WTC11 (cell line): ENCODE data around the gene ACAD9. TPM values are rescaled to one million over a fixed set of nuclear protein-coding genes. Genes with fewer than 3 reads are reported as not detected.

Experiments
- ATAC-seq: fragments of 200-7000 bp; cut with Tn5 transposase; 2 replicates; pipeline ENCODE4 v1.10.0; 2021; ENCODE audit warnings: mild to moderate bottlenecking, moderate library complexity
- CTCF ChIA-PET: fragments of 300-600 bp; sonication (Branson Sonifier 250); formaldehyde crosslinking; loops from one replicate; lab custom pipeline; 2021; ENCODE audit warnings: antibody characterized with exemption; lab: Charles Lee
- POLR2A ChIA-PET: fragments of 350-600 bp; sonication (Branson Sonifier 250); formaldehyde crosslinking; loops from one replicate; lab custom pipeline; 2021; ENCODE audit warnings: antibody characterized with exemption; lab: Charles Lee
- DNase-seq: peaks from one replicate; pipeline ENCODE4 v3.0.0; 2021; ENCODE audit warnings: low spot score
- H3K27ac Mint-ChIP-seq: 2 replicates; pipeline ENCODE4 v1.8.0; 2021; ENCODE audit warnings: mixed read lengths
- H3K27me3 Mint-ChIP-seq: 2 replicates; pipeline ENCODE4 v1.8.0; 2021; ENCODE audit warnings: low read depth, mild to moderate bottlenecking, moderate library complexity, mixed read lengths
- H3K36me3 Mint-ChIP-seq: 2 replicates; pipeline ENCODE4 v1.8.0; 2021; ENCODE audit warnings: mixed read lengths
- H3K4me1 Mint-ChIP-seq: 2 replicates; pipeline ENCODE4 v1.8.0; 2022; ENCODE audit warnings: mixed read lengths
- H3K4me3 Mint-ChIP-seq: 2 replicates; pipeline ENCODE4 v1.8.0; 2021; ENCODE audit warnings: mild to moderate bottlenecking, moderate library complexity, mixed read lengths
- H3K9me3 Mint-ChIP-seq: 2 replicates; pipeline ENCODE4 v1.8.0; 2021; ENCODE audit warnings: mixed read lengths
- FOXJ3 ChIP-seq: sonication (generic); formaldehyde crosslinking; IDR thresholded peaks from 2 replicates; pipeline ENCODE4 v1.9.0; 2021; ENCODE audit warnings: missing genetic modification reagents, mild to moderate bottlenecking, borderline replicate concordance
- FOXK1 ChIP-seq: sonication (generic); formaldehyde crosslinking; IDR thresholded peaks from 2 replicates; pipeline ENCODE4 v1.8.0; 2022; ENCODE audit warnings: mild to moderate bottlenecking, moderate library complexity, missing genetic modification reagents
- FOXP1 ChIP-seq: sonication (generic); formaldehyde crosslinking; IDR thresholded peaks from 2 replicates; pipeline ENCODE4 v1.8.0; 2022; ENCODE audit warnings: missing genetic modification reagents, mild to moderate bottlenecking, moderate library complexity, borderline replicate concordance
- GABPB1 ChIP-seq: sonication (generic); formaldehyde crosslinking; IDR thresholded peaks from 2 replicates; pipeline ENCODE4 v1.8.1; 2023; ENCODE audit warnings: mild to moderate bottlenecking, missing genetic modification reagents
- GRHL2 ChIP-seq: fragments of 250-450 bp; sonication (Bioruptor Pico); IDR thresholded peaks from 2 replicates; pipeline ENCODE4 v1.8.0; 2022; ENCODE audit warnings: mild to moderate bottlenecking, moderate library complexity; ENCODE audit not compliant: insufficient replicate concordance, severe bottlenecking
- MYBL2 ChIP-seq: sonication (generic); formaldehyde crosslinking; IDR thresholded peaks from 2 replicates; pipeline ENCODE4 v1.8.1; 2023; ENCODE audit warnings: mild to moderate bottlenecking, moderate library complexity, missing genetic modification reagents
- NFE2L1 ChIP-seq: sonication (generic); formaldehyde crosslinking; IDR thresholded peaks from 2 replicates; pipeline ENCODE4 v1.8.1; 2023; ENCODE audit warnings: missing genetic modification reagents
- NR3C1 ChIP-seq: sonication (generic); formaldehyde crosslinking; conservative IDR thresholded peaks from 2 replicates; pipeline ENCODE4 v1.8.1; 2023; ENCODE audit warnings: low read depth, mild to moderate bottlenecking, missing genetic modification reagents
- PRRX2 ChIP-seq: fragments of 250-450 bp; sonication (Bioruptor Pico); IDR thresholded peaks from 2 replicates; pipeline ENCODE4 v1.8.0; 2021; ENCODE audit warnings: mild to moderate bottlenecking
- SOX15 ChIP-seq: fragments of 250-450 bp; sonication (Bioruptor Pico); IDR thresholded peaks from 2 replicates; pipeline ENCODE4 v1.9.0; 2021; ENCODE audit warnings: mild to moderate bottlenecking
- TEAD4 ChIP-seq: sonication (generic); formaldehyde crosslinking; IDR thresholded peaks from 2 replicates; pipeline ENCODE4 v1.8.0; 2022; ENCODE audit warnings: mild to moderate bottlenecking, missing genetic modification reagents
- TP53 ChIP-seq: sonication (generic); formaldehyde crosslinking; IDR thresholded peaks from 2 replicates; pipeline ENCODE4 v1.8.1; 2023; ENCODE audit warnings: mild to moderate bottlenecking, missing genetic modification reagents
- ZNF121 ChIP-seq: sonication (generic); formaldehyde crosslinking; IDR thresholded peaks from 2 replicates; pipeline ENCODE4 v1.8.0; 2023; ENCODE audit warnings: missing genetic modification reagents
- ZNF138 ChIP-seq: sonication (generic); formaldehyde crosslinking; conservative IDR thresholded peaks from 2 replicates; pipeline ENCODE4 v1.8.1; 2022; ENCODE audit warnings: mild to moderate bottlenecking, moderate library complexity, missing genetic modification reagents
- ZNF396 ChIP-seq: fragments of 250-450 bp; sonication (Bioruptor Pico); IDR thresholded peaks from 2 replicates; pipeline ENCODE4 v1.8.0; 2021; ENCODE audit warnings: mild to moderate bottlenecking, moderate library complexity, borderline replicate concordance
- total RNA-seq: library from RNA; stranded (reverse); gene quantifications from 3 replicates; pipeline ENCODE4 v1.2.3, GENCODE V29; 2021
- TF ChIP-seq, protein P1 (sequence below): sonication (generic); formaldehyde crosslinking; IDR thresholded peaks from 2 replicates; pipeline ENCODE4 v1.8.1; 2022; ENCODE audit warnings: missing genetic modification reagents, borderline replicate concordance
- TF ChIP-seq, protein P2 (sequence below): sonication (generic); formaldehyde crosslinking; IDR thresholded peaks from 2 replicates; pipeline ENCODE4 v1.8.0; 2023; ENCODE audit warnings: missing genetic modification reagents, mild to moderate bottlenecking, borderline replicate concordance
- TF ChIP-seq, protein P3 (sequence below): sonication (generic); formaldehyde crosslinking; IDR thresholded peaks from 2 replicates; pipeline ENCODE4 v1.8.1; 2022; ENCODE audit warnings: mild to moderate bottlenecking, missing genetic modification reagents, moderate library complexity, borderline replicate concordance
- TF ChIP-seq, protein P4 (sequence below): fragments of 250-450 bp; sonication (Bioruptor Pico); IDR thresholded peaks from 2 replicates; pipeline ENCODE4 v1.9.0; 2021; ENCODE audit warnings: mild to moderate bottlenecking, borderline replicate concordance
- TF ChIP-seq, protein P5 (sequence below): sonication (generic); formaldehyde crosslinking; IDR thresholded peaks from 2 replicates; pipeline ENCODE4 v1.8.0; 2022; ENCODE audit warnings: mild to moderate bottlenecking, missing genetic modification reagents
- TF ChIP-seq, protein P6 (sequence below): sonication (generic); formaldehyde crosslinking; IDR thresholded peaks from 2 replicates; pipeline ENCODE4 v1.8.1; 2023; ENCODE audit warnings: mild to moderate bottlenecking, missing genetic modification reagents
- TF ChIP-seq, protein P7 (sequence below): sonication (generic); formaldehyde crosslinking; IDR thresholded peaks from 2 replicates; pipeline ENCODE4 v1.8.1; 2023; ENCODE audit warnings: mild to moderate bottlenecking, missing genetic modification reagents, moderate library complexity

ACAD9 gene
- total RNA-seq, 1 experiment from 2014 or later, result 31.2 TPM

DNA sequence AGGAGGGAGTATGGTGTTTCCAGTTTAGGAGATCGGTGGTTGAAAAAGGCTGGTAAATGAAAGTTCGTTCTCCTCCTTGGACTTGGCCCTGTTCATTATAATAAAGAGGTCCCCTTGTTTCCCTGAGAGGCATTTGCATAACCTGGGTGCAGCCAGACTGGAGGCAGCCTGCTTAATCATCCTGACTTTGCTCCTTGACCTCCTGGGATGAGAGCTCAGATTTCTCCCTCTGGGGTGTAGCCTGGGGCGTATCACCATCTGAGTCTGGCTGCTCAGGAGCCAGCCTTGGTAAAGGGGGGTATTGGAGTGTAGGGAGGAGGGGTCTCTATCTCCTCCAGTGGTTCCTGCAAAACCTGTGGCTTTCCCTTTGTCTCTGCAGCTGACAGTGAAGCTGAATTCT lies 21.3 kb upstream of the ACAD9 start:
- no peak overlapping the region for H3K27ac Mint-ChIP-seq
- peaks cover 41% of the 10 kb centered on the region for H3K27me3 Mint-ChIP-seq
- no peaks in the 10 kb centered on the region for H3K4me1 Mint-ChIP-seq
- DNase-seq (no peak), ATAC-seq (no peak)
- peaks cover 70% of the 10 kb centered on the region for H3K36me3 Mint-ChIP-seq
- ChIA-PET CTCF (no interaction called here), POLR2A (interaction anchor here (0.6 kb wide), 1 partner anchor 243 kb away, joined by 3 read pairs; no protein-coding TSS in a partner anchor)
- TF ChIP-seq FOXK1 (CRISPR knock-in tag) (no peak), MYBL2 (no peak), TP53 (CRISPR knock-in tag) (no peak), PRRX2 (CRISPR knock-in tag) (no peak), GRHL2 (no peak), NR3C1 (CRISPR knock-in tag) (no peak), GABPB1 (CRISPR knock-in tag) (no peak), ZNF396 (no peak)
- TF ChIP-seq, protein P1, sequence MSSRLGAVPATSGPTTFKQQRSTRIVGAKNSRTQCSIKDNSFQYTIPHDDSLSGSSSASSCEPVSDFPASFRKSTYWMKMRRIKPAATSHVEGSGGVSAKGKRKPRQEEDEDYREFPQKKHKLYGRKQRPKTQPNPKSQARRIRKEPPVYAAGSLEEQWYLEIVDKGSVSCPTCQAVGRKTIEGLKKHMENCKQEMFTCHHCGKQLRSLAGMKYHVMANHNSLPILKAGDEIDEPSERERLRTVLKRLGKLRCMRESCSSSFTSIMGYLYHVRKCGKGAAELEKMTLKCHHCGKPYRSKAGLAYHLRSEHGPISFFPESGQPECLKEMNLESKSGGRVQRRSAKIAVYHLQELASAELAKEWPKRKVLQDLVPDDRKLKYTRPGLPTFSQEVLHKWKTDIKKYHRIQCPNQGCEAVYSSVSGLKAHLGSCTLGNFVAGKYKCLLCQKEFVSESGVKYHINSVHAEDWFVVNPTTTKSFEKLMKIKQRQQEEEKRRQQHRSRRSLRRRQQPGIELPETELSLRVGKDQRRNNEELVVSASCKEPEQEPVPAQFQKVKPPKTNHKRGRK (CRISPR knock-in tag), result no peak
- TF ChIP-seq, protein P2, sequence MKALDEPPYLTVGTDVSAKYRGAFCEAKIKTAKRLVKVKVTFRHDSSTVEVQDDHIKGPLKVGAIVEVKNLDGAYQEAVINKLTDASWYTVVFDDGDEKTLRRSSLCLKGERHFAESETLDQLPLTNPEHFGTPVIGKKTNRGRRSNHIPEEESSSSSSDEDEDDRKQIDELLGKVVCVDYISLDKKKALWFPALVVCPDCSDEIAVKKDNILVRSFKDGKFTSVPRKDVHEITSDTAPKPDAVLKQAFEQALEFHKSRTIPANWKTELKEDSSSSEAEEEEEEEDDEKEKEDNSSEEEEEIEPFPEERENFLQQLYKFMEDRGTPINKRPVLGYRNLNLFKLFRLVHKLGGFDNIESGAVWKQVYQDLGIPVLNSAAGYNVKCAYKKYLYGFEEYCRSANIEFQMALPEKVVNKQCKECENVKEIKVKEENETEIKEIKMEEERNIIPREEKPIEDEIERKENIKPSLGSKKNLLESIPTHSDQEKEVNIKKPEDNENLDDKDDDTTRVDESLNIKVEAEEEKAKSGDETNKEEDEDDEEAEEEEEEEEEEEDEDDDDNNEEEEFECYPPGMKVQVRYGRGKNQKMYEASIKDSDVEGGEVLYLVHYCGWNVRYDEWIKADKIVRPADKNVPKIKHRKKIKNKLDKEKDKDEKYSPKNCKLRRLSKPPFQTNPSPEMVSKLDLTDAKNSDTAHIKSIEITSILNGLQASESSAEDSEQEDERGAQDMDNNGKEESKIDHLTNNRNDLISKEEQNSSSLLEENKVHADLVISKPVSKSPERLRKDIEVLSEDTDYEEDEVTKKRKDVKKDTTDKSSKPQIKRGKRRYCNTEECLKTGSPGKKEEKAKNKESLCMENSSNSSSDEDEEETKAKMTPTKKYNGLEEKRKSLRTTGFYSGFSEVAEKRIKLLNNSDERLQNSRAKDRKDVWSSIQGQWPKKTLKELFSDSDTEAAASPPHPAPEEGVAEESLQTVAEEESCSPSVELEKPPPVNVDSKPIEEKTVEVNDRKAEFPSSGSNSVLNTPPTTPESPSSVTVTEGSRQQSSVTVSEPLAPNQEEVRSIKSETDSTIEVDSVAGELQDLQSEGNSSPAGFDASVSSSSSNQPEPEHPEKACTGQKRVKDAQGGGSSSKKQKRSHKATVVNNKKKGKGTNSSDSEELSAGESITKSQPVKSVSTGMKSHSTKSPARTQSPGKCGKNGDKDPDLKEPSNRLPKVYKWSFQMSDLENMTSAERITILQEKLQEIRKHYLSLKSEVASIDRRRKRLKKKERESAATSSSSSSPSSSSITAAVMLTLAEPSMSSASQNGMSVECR (CRISPR knock-in tag), result no peak
- H3K9me3 Mint-ChIP-seq, result peaks cover 85% of the 10 kb centered on the region
- H3K4me3 Mint-ChIP-seq, result no peak overlapping the region

DNA sequence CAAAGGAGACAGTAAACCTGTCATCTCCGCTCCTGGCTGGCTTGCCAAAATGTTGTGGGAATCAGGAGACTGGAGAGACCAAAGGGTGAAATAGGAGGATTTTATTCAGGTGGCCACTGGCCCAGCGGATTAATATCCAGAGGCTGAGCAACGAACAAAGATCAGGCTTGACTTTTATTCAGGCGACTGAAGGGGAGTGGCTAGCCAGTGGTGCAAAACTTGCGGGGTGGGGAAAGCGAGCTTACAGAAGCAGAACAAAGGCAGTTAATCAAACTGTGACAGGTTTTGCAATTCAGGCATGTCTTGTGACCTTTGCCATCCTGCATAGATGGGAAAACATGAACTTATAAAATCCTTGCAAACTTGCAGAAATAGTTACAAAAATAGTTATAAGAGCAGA lies 19.8 kb upstream of the ACAD9 start:
- no peak for ATAC-seq
- Mint-ChIP-seq H3K36me3 (peaks cover 59% of the 10 kb centered on the region), H3K27ac (no peak overlapping the region), H3K27me3 (peaks cover 32% of the 10 kb centered on the region), H3K4me1 (peaks cover 6% of the 10 kb centered on the region), H3K9me3 (peaks cover 75% of the 10 kb centered on the region), H3K4me3 (no peak overlapping the region)
- DNase-seq, result no peak
- ChIA-PET CTCF (no interaction called here), POLR2A (no interaction called here)
- TF ChIP-seq ZNF138 (no peak), FOXJ3 (CRISPR knock-in tag) (no peak), NR3C1 (CRISPR knock-in tag) (no peak), FOXP1 (CRISPR knock-in tag) (no peak), SOX15 (CRISPR knock-in tag) (no peak), TEAD4 (CRISPR knock-in tag) (no peak), ZNF121 (CRISPR knock-in tag) (no peak), PRRX2 (CRISPR knock-in tag) (no peak), NFE2L1 (CRISPR knock-in tag) (no peak)
- TF ChIP-seq, protein P3, sequence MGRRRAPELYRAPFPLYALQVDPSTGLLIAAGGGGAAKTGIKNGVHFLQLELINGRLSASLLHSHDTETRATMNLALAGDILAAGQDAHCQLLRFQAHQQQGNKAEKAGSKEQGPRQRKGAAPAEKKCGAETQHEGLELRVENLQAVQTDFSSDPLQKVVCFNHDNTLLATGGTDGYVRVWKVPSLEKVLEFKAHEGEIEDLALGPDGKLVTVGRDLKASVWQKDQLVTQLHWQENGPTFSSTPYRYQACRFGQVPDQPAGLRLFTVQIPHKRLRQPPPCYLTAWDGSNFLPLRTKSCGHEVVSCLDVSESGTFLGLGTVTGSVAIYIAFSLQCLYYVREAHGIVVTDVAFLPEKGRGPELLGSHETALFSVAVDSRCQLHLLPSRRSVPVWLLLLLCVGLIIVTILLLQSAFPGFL (CRISPR knock-in tag), result no peak
- TF ChIP-seq, protein P4, sequence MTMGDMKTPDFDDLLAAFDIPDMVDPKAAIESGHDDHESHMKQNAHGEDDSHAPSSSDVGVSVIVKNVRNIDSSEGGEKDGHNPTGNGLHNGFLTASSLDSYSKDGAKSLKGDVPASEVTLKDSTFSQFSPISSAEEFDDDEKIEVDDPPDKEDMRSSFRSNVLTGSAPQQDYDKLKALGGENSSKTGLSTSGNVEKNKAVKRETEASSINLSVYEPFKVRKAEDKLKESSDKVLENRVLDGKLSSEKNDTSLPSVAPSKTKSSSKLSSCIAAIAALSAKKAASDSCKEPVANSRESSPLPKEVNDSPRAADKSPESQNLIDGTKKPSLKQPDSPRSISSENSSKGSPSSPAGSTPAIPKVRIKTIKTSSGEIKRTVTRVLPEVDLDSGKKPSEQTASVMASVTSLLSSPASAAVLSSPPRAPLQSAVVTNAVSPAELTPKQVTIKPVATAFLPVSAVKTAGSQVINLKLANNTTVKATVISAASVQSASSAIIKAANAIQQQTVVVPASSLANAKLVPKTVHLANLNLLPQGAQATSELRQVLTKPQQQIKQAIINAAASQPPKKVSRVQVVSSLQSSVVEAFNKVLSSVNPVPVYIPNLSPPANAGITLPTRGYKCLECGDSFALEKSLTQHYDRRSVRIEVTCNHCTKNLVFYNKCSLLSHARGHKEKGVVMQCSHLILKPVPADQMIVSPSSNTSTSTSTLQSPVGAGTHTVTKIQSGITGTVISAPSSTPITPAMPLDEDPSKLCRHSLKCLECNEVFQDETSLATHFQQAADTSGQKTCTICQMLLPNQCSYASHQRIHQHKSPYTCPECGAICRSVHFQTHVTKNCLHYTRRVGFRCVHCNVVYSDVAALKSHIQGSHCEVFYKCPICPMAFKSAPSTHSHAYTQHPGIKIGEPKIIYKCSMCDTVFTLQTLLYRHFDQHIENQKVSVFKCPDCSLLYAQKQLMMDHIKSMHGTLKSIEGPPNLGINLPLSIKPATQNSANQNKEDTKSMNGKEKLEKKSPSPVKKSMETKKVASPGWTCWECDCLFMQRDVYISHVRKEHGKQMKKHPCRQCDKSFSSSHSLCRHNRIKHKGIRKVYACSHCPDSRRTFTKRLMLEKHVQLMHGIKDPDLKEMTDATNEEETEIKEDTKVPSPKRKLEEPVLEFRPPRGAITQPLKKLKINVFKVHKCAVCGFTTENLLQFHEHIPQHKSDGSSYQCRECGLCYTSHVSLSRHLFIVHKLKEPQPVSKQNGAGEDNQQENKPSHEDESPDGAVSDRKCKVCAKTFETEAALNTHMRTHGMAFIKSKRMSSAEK (CRISPR knock-in tag), result no peak
- TF ChIP-seq, protein P5, sequence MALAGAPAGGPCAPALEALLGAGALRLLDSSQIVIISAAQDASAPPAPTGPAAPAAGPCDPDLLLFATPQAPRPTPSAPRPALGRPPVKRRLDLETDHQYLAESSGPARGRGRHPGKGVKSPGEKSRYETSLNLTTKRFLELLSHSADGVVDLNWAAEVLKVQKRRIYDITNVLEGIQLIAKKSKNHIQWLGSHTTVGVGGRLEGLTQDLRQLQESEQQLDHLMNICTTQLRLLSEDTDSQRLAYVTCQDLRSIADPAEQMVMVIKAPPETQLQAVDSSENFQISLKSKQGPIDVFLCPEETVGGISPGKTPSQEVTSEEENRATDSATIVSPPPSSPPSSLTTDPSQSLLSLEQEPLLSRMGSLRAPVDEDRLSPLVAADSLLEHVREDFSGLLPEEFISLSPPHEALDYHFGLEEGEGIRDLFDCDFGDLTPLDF (CRISPR knock-in tag), result no peak
- TF ChIP-seq, protein P6, sequence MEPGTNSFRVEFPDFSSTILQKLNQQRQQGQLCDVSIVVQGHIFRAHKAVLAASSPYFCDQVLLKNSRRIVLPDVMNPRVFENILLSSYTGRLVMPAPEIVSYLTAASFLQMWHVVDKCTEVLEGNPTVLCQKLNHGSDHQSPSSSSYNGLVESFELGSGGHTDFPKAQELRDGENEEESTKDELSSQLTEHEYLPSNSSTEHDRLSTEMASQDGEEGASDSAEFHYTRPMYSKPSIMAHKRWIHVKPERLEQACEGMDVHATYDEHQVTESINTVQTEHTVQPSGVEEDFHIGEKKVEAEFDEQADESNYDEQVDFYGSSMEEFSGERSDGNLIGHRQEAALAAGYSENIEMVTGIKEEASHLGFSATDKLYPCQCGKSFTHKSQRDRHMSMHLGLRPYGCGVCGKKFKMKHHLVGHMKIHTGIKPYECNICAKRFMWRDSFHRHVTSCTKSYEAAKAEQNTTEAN (CRISPR knock-in tag), result no peak
- TF ChIP-seq, protein P7, sequence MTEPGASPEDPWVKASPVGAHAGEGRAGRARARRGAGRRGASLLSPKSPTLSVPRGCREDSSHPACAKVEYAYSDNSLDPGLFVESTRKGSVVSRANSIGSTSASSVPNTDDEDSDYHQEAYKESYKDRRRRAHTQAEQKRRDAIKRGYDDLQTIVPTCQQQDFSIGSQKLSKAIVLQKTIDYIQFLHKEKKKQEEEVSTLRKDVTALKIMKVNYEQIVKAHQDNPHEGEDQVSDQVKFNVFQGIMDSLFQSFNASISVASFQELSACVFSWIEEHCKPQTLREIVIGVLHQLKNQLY (CRISPR knock-in tag), result no peak
